Chondrocyte (in vitro differentiated cells): ENCODE data around the gene SDCBP2. TPM values are rescaled to one million over a fixed set of nuclear protein-coding genes. Genes with fewer than 3 reads are reported as not detected.

ENCODE experiments used
- DNase-seq: peaks from one replicate; pipeline ENCODE4 v3.0.0; 2021; ENCODE audit warnings: mixed read lengths, low spot score
- H3K27ac Mint-ChIP-seq: one replicate; pipeline ENCODE4 v1.8.0; 2021; ENCODE audit warnings: mild to moderate bottlenecking, moderate library complexity, mixed read lengths; ENCODE audit not compliant: unreplicated experiment
- H3K27me3 Mint-ChIP-seq: 2 replicates; pipeline ENCODE4 v1.8.0; 2021; ENCODE audit warnings: low read depth, mixed read lengths
- H3K36me3 Mint-ChIP-seq: 2 replicates; pipeline ENCODE4 v1.8.0; 2021; ENCODE audit warnings: low read depth, mixed read lengths
- H3K4me1 Mint-ChIP-seq: 2 replicates; pipeline ENCODE4 v1.8.0; 2021; ENCODE audit warnings: low read depth, mild to moderate bottlenecking, mixed read lengths
- H3K4me3 Mint-ChIP-seq: one replicate; pipeline ENCODE4 v1.8.0; 2021; ENCODE audit warnings: mild to moderate bottlenecking, moderate library complexity, mixed read lengths; ENCODE audit not compliant: unreplicated experiment
- H3K9me3 Mint-ChIP-seq: 2 replicates; pipeline ENCODE4 v1.8.0; 2021; ENCODE audit warnings: low read depth, mixed read lengths
- total RNA-seq: library from RNA; stranded (reverse); gene quantifications from 3 replicates; pipeline ENCODE4 v1.2.1, GENCODE V29; 2021
- TF ChIP-seq, protein P1 (sequence below): fragments of 200-600 bp; sonication (generic); IDR thresholded peaks from 2 replicates; pipeline ENCODE4 v1.5.0; 2021; ENCODE audit warnings: antibody characterized with exemption, mild to moderate bottlenecking, moderate library complexity

Gene SDCBP2
- total RNA-seq, 1 donor from 2014 or later: 2.3 TPM

DNA sequence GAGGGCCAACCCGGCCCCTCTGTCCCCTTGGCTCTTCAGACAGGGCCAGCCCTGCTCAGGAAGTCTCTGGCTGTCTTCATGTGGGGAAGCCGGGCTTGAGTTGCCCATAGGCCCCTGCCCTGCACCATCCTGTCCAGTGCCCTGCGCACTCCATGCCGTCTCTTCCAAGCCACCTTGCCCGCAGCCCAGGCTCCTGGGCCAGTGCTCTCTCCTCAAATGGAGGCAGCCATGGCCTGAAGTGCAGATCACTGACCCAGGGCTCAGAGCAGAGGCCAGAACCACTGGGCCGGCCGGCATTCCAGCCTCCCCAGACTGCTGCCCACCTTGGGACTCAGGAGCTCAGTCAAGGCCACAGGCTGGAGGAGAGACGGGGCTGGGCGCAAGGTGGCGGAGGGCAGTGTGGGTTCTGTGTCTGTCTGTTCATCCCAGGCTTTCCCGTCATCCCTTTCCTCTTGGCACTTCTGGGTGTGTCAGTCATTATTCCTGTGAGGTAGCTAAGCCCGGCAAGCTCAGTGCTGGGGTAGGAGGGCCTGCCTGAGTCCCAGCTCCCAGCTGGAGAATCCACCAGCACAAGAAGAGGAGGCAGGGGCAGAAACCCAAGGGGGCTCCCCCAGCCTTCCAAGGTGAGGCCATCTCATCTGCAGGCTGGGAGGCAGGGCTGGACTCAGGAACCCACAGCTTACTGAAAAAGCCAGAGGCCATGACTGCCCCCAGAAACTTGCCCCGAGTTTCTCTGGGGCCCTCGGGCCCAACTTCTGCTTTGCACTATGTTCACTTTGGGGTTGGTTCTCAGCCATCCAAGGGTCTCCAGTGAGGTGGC is 22.4 kb downstream of the SDCBP2 start:
- H3K36me3 Mint-ChIP-seq: peaks cover 8% of the 10 kb centered on the region
- TF ChIP-seq, protein P1, sequence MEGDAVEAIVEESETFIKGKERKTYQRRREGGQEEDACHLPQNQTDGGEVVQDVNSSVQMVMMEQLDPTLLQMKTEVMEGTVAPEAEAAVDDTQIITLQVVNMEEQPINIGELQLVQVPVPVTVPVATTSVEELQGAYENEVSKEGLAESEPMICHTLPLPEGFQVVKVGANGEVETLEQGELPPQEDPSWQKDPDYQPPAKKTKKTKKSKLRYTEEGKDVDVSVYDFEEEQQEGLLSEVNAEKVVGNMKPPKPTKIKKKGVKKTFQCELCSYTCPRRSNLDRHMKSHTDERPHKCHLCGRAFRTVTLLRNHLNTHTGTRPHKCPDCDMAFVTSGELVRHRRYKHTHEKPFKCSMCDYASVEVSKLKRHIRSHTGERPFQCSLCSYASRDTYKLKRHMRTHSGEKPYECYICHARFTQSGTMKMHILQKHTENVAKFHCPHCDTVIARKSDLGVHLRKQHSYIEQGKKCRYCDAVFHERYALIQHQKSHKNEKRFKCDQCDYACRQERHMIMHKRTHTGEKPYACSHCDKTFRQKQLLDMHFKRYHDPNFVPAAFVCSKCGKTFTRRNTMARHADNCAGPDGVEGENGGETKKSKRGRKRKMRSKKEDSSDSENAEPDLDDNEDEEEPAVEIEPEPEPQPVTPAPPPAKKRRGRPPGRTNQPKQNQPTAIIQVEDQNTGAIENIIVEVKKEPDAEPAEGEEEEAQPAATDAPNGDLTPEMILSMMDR: no peak
- peak; percentile 78 for DNase-seq
- H3K9me3 Mint-ChIP-seq: no peaks in the 10 kb centered on the region
- H3K27ac Mint-ChIP-seq: no peak overlapping the region
- H3K4me3 Mint-ChIP-seq: no peak overlapping the region
- no peaks in the 10 kb centered on the region for H3K4me1 Mint-ChIP-seq
- H3K27me3 Mint-ChIP-seq: no peaks in the 10 kb centered on the region

DNA sequence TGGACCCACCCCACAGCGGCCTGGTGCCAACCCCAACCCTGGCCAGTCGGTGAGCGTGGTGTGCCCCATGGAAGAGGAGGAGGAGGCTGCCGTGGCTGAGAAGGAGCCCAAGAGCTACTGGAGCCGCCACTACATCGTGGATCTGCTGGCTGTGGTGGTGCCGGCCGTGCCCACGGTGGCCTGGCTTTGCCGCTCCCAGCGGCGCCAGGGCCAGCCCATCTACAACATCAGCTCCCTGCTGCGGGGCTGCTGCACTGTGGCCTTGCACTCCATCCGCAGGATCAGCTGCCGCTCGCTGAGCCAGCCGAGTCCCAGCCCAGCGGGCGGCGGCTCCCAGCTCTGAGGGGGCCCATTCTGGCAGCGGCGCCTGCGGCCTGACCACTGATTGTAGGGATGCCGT is 23.2 kb downstream of the SDCBP2 start:
- no peak overlapping the region for H3K27ac Mint-ChIP-seq
- no peaks in the 10 kb centered on the region for H3K9me3 Mint-ChIP-seq
- TF ChIP-seq, protein P1: no peak
- no peaks in the 10 kb centered on the region for H3K4me1 Mint-ChIP-seq
- no peak overlapping the region for H3K4me3 Mint-ChIP-seq
- H3K27me3 Mint-ChIP-seq: no peaks in the 10 kb centered on the region
- H3K36me3 Mint-ChIP-seq: peaks cover 8% of the 10 kb centered on the region
- DNase-seq: peak; percentile 77

DNA sequence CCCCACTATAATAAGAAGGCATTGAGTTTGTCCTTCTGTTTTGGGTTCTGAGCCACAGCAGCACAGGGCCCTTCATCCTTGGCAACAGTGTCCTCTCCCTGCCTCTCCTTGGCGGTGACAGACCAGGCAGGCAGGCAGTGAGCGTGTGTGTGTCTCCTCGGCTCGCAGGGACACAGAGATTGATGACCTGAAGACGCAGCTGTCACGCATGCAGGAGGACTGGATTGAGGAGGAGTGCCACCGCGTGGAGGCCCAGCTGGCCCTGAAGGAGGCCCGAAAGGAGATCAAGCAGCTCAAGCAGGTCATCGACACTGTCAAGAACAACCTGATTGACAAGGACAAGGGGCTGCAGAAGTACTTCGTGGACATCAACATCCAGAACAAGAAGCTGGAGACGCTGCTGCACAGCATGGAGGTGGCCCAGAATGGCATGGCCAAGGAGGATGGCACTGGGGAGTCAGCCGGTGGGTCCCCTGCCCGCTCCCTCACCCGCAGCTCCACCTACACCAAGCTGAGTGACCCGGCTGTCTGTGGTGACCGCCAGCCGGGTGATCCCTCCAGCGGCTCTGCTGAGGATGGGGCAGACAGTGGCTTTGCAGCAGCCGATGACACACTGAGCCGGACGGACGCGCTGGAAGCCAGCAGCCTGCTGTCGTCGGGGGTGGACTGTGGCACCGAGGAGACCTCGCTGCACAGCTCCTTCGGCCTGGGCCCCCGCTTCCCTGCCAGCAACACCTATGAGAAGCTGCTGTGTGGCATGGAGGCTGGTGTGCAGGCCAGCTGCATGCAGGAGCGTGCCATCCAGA is 24.0 kb downstream of the SDCBP2 start:
- H3K27me3 Mint-ChIP-seq: no peaks in the 10 kb centered on the region
- peak; percentile 93 for DNase-seq
- no peaks in the 10 kb centered on the region for H3K4me1 Mint-ChIP-seq
- H3K4me3 Mint-ChIP-seq: no peak overlapping the region
- peaks cover 8% of the 10 kb centered on the region for H3K36me3 Mint-ChIP-seq
- H3K9me3 Mint-ChIP-seq: no peaks in the 10 kb centered on the region
- no peak overlapping the region for H3K27ac Mint-ChIP-seq
- TF ChIP-seq, protein P1: no peak

DNA sequence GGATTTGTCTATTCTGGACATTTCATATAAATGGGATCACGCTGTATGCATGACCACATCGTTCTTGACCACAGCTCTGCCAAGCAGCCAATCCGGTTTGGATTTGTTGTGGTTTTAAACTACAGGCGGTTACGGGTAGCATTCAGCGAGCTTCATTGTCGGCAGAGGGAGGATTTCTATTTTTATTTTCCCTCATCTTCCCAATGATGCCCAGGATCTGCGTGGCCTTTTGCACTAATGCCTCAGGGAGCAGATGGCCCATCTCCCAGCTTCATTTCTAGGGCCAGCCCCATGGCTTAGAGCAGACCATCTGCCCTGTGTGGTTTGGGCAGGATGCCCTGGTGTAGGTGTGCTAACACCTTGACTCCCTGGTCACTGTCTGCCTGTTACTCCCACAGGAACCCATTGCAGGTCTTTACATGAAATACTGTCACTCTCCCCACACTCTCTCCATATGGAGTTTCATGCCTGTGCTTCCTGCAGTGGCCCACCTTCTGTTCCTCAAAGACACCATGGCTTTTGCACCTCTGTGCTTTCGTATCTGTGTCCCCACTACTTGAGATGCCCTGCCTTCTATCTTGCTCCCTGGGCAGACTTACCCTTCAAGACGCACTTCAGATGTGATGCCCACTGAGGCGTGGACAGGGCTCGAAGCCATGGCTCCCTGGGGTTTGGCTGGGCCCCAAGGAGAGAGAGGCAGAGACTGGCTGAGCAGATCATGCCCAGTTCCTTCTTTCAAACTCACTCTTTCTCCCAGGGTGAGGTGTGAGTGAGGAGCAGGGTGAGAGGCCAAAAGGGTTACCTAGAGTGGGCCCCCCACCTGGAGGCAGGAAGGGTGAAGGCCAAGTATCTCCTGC is 26.0 kb downstream of the SDCBP2 start:
- no peak overlapping the region for H3K27ac Mint-ChIP-seq
- TF ChIP-seq, protein P1: no peak
- no peaks in the 10 kb centered on the region for H3K27me3 Mint-ChIP-seq
- peaks cover 12% of the 10 kb centered on the region for H3K36me3 Mint-ChIP-seq
- H3K9me3 Mint-ChIP-seq: no peaks in the 10 kb centered on the region
- no peak overlapping the region for H3K4me3 Mint-ChIP-seq
- DNase-seq: no peak
- H3K4me1 Mint-ChIP-seq: no peaks in the 10 kb centered on the region
